ENCODE results near the gene ERC1.
A peak's percentile ranks its signal among the peaks of the same experiment; 100 is the strongest.
"Not testable (repeated sequence)": the region's sequence is repeated elsewhere in the genome, so short reads cannot be mapped to it uniquely, and the experiment has no call there.

The ERC1 gene

DNA sequence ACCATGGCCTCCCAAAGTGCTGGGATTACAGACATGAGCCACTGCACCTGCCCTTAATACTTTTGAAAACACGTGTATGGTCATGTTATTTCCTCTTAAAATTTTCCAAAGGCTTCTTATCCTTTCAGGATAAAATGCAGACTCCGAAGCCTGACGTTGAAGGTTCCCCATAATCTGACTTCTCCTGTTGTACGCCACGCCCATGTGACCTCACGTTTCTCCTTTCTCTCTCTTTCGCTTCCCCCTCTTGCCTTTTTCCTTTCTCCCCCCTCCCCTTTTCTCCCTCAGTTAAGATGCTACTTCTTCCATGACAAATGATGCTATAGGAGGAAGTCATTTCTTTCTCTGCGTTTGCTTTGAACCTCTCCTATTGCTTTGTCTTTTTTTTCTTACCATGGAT lies 337.4 kb downstream of the ERC1 start:
- no peak for DNase-seq (ENCODE audit: low read depth in 2 of 2)

GRCh38 chr12:1329784-1330476 lies 338.9 kb downstream of the ERC1 start:
- TF ChIP-seq CTCF (IDR thresholded peaks at IDR 0.05; ENCODE audit: low read depth, low read length): no peak
- no peak overlapping the region for H3K4me3 ChIP-seq (replicated peaks in 1 of 2; ENCODE audit: low read depth in 2 of 2, low read length in 2 of 2)
- DNase-seq (ENCODE audit: low read depth in 2 of 2): no peak

More for the DNA sequence above, 337.4 kb downstream of the ERC1 start:
- H3K4me3 ChIP-seq (replicated peaks in 1 of 2; ENCODE audit: low read depth in 2 of 2, low read length in 2 of 2): no peak overlapping the region
- no peak for TF ChIP-seq CTCF (IDR thresholded peaks at IDR 0.05; ENCODE audit: low read depth, low read length)

GRCh38 chr12:1330477-1330827 lies 339.4 kb downstream of the ERC1 start:
- TF ChIP-seq CTCF (IDR thresholded peaks at IDR 0.05; ENCODE audit: low read depth, low read length): no peak
- no peak for DNase-seq (ENCODE audit: low read depth in 2 of 2)
- H3K4me3 ChIP-seq (replicated peaks in 1 of 2; ENCODE audit: low read depth in 2 of 2, low read length in 2 of 2): no peak overlapping the region

GRCh38 chr12:1332327-1332726 lies 341.3 kb downstream of the ERC1 start:
- H3K4me3 ChIP-seq (replicated peaks in 1 of 2; ENCODE audit: low read depth in 2 of 2, low read length in 2 of 2): no peak overlapping the region
- no peak for TF ChIP-seq CTCF (IDR thresholded peaks at IDR 0.05; ENCODE audit: low read depth, low read length)
- DNase-seq (ENCODE audit: low read depth in 2 of 2): peak in 1 of 2 donors; percentile 18

GRCh38 chr12:1338483-1339177 lies 347.6 kb downstream of the ERC1 start:
- TF ChIP-seq CTCF (IDR thresholded peaks at IDR 0.05; ENCODE audit: low read depth, low read length): no peak
- DNase-seq (ENCODE audit: low read depth in 2 of 2): no peak
- no peak overlapping the region for H3K4me3 ChIP-seq (replicated peaks in 1 of 2; ENCODE audit: low read depth in 2 of 2, low read length in 2 of 2)

DNA sequence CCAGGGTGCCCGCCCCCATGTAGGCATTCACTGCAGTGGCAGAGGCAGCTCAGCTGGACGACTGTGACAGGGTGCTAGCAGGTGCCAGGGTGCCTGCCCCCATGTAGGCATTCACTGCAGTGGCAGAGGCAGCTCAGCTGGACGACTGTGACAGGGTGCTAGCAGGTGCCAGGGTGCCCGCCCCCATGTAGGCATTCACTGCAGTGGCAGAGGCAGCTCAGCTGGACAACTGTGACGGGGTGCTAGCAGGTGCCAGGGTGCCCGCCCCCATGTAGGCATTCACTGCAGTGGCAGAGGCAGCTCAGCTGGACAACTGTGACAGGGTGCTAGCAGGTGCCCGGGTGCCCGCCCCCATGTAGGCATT lies 348.1 kb downstream of the ERC1 start:
- DNase-seq (ENCODE audit: low read depth in 2 of 2); H3K4me3 ChIP-seq (replicated peaks in 1 of 2; ENCODE audit: low read depth in 2 of 2, low read length in 2 of 2): not testable (repeated sequence)

DNA sequence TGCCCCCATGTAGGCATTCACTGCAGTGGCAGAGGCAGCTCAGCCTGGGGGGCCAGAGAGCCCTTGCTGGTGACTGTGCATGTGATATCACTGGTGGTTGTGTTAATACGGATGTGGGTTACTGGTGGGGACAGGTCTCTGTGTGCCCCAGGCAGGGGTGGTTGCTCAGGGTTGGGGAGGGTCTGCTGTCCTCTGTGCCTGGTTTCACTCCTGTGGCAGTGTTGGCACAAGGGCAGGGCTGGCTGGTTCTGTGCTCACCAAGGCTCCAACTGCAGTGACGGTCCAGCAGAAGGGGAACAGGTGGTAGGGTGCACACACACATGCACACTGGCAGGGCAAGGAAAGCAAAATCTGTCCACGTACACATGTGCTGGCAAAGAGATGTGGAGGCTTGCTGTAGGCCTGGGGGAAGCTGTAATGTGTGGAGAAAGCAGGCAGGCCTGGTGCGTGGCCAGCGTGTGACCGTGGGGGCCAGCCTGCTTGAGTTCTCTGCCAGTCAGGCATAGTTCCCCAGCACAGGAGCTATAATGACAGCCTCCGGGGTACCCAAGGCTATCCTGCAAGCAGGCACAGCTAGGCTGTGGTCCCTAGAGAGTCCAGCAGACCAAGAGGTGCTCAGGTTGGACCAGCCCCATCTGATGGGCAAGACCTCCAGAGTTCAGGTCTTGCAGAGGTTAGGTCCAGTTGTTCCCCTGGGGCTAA lies 348.7 kb downstream of the ERC1 start:
- no peak for DNase-seq (ENCODE audit: low read depth in 2 of 2)
- no peak for TF ChIP-seq CTCF (IDR thresholded peaks at IDR 0.05; ENCODE audit: low read depth, low read length)
- no peak overlapping the region for H3K4me3 ChIP-seq (replicated peaks in 1 of 2; ENCODE audit: low read depth in 2 of 2, low read length in 2 of 2)

DNA sequence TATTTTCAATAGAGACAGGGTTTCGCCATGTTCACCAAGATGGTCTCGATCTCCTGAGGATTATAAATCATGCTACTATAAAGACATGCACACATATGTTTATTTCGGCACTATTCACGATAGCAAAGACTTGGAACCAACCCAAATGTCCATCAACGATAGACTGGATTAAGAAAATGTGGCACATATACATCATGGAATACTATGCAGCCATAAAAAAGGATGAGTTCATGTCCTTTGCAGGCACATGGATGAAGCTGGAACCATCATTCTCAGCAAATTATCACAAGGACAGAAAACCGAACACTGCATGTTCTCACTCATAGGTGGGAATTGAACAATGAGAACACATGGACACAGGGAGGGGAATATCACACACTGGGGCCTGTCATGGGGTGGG lies 350.2 kb downstream of the ERC1 start:
- H3K4me3 ChIP-seq (replicated peaks in 1 of 2; ENCODE audit: low read depth in 2 of 2, low read length in 2 of 2); DNase-seq (ENCODE audit: low read depth in 2 of 2): not testable (repeated sequence)

Measured in cardiac fibroblast (primary cell).